ENCODE data around the gene NFAM1.

DNA sequence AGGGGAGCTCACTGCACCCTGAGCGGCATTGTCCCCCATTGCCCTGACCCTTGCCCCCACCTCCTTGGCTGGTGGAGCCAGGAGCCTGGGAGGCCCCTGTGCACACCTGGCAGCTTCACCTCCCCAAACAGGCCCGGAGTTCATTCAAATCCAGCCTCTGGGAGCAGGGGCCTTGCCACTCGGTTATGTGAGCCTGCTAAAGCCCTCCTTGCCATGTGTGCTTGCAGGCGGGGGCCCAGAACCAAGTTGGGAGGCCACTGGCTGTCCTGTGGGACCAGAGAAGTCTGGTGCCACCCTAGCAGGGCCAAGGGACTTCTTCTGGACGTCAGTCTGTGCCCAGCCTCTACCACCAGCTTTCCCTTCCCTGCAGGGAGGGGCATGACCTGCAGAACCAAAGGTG, 48.9 kb downstream of the NFAM1 start:
- TF ChIP-seq, protein P1, sequence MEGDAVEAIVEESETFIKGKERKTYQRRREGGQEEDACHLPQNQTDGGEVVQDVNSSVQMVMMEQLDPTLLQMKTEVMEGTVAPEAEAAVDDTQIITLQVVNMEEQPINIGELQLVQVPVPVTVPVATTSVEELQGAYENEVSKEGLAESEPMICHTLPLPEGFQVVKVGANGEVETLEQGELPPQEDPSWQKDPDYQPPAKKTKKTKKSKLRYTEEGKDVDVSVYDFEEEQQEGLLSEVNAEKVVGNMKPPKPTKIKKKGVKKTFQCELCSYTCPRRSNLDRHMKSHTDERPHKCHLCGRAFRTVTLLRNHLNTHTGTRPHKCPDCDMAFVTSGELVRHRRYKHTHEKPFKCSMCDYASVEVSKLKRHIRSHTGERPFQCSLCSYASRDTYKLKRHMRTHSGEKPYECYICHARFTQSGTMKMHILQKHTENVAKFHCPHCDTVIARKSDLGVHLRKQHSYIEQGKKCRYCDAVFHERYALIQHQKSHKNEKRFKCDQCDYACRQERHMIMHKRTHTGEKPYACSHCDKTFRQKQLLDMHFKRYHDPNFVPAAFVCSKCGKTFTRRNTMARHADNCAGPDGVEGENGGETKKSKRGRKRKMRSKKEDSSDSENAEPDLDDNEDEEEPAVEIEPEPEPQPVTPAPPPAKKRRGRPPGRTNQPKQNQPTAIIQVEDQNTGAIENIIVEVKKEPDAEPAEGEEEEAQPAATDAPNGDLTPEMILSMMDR (IDR thresholded peaks at IDR 0.05): no peak
- TF ChIP-seq POLR2A (IDR thresholded peaks at IDR 0.05): no peak

All from right lobe of liver (tissue), 4 donors.